Measurements from ENCODE around the gene TYMS.

DNA sequence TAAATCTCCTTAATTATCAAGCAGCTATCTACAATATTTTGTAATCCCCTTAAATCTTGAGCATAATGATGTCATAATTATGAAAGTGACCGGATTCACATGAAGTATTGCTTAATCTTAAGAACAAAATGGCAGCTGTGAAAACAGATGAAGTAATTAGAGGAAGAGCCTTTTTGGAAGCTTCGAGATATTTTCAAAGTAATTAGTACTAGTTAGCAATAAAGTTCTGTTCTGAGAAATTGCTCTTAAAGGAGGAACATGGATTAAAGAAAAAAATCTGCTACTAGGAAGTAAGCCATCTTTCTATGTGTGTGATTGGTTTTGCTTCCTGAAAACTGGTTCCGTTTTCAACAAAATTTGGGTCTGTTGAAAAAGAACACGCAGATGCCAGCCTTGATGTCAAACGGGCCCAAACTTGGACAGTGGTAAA lies 42.3 kb upstream of the TYMS start:
- no peak for TF ChIP-seq POLR2A (IDR thresholded peaks at IDR 0.05)
- TF ChIP-seq, protein P1, sequence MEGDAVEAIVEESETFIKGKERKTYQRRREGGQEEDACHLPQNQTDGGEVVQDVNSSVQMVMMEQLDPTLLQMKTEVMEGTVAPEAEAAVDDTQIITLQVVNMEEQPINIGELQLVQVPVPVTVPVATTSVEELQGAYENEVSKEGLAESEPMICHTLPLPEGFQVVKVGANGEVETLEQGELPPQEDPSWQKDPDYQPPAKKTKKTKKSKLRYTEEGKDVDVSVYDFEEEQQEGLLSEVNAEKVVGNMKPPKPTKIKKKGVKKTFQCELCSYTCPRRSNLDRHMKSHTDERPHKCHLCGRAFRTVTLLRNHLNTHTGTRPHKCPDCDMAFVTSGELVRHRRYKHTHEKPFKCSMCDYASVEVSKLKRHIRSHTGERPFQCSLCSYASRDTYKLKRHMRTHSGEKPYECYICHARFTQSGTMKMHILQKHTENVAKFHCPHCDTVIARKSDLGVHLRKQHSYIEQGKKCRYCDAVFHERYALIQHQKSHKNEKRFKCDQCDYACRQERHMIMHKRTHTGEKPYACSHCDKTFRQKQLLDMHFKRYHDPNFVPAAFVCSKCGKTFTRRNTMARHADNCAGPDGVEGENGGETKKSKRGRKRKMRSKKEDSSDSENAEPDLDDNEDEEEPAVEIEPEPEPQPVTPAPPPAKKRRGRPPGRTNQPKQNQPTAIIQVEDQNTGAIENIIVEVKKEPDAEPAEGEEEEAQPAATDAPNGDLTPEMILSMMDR (IDR thresholded peaks at IDR 0.05) = no peak
